GM21717 (cell line): ENCODE data around the gene ANXA2.

ENCODE experiments used
- ATAC-seq: cut with Tn5 transposase; IDR thresholded peaks from one replicate; pipeline ENCODE4 v1.9.1; 2021; ENCODE audit warnings: mild to moderate bottlenecking, moderate library complexity; ENCODE audit not compliant: unreplicated experiment

Gene ANXA2

GRCh38 chr15:60390871-60391501 lies 6.8 kb downstream of the ANXA2 start:
- no peak for ATAC-seq

- ATAC-seq = no peak
These were observed 7.6 kb downstream of the ANXA2 start for GRCh38 chr15:60390231-60390630.

DNA sequence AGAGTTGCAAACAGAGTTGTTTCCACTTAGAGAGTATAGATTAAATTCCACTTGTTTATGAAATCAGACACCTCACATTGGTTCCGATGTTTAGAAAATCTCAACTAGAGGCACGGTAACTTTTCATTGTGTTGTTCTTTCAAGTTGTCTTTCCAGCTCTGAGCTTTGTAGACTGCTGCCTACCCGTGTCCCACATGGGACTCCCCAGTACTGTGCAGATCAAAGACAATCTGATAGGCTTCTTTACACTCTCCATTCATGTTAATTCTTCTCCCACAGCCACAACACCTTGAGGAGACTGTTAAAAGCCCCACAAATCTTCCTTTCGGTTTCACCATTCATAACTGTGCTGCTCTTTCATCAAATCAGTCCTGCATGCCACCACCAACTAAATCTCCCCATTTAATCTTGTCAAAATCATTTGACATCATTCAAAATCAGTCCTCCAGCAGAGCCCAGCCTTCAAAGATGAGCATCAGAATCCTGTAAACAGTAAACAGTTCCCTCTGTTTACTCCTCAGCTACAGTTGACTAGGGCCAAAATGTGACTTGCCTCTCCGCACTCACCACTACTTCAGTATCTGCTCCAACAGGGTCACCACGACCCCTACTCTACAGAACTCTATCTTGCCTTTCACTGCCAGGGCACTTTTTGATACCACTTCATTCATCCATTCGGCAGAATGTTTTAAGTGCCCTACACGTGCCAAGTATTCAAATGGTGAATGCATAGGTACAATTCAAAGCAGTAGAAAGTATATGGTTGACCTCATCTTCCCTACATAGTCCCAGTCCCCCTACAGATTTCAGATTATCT lies 8.3 kb downstream of the ANXA2 start:
- ATAC-seq = peak; percentile 55

- no peak for ATAC-seq
These were observed 10.5 kb downstream of the ANXA2 start for GRCh38 chr15:60387321-60387720.

DNA sequence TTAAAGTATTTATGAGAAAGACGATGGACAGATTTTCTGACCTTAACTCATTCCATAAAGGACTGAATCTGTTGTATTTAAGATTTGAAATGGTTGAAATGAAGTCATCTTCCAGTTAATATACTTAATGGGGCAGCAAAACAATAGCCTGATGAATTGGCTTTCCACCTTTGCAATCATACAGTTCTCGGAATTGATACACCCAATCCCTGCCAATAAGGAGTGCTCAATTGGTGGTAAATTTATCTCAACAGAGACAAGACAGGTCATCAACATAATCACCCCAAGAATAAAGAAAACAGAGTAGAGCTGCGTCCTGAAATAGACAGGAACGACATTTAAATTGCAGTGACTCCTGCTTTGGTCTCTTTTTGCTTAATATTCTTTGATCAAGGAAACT lies 11.2 kb downstream of the ANXA2 start:
- no peak for ATAC-seq

DNA sequence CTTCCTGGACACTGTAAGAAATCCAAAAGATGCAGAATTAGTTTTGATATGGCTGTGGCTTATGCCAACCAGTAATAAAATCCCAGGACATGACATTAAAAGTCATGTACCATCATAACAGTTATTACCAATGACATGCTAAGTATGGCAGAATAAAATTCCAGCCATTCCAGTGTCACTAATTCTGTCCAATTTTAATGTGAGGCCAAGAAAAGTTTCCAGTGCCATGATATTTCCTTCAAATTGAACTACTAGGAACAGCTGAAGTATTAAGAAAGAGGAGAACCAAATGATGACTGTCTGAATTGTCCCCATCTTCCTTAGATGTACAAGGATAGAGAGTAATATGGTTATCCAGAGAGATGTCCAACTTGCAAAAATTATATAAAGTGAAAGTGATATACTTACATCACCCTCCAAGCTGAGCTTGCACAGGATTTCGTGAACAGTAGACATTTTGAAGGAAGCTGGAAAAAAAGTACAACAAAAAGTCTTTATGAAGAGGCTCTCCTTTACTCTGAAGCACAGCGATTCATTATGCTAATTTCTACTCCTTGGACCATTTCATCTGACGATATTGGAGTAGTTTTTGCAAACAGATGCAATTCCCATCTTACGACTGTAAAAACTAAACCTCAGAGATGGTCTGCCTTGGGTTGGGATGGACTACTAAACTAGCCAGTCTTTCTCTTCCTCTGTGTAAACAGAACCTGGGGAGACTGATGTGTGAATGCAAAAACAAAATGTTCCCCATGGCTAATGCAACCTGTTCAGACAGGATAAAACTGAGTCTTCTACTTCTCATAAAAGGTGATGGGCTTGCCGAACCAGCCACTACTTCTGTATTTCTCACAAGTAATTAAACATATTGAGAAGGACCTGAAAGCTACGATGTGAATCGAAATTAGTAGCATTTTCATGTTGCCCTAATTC lies 11.9 kb downstream of the ANXA2 start:
- no peak for ATAC-seq

- no peak for ATAC-seq
These were observed 13.2 kb downstream of the ANXA2 start for GRCh38 chr15:60384526-60385126.

- ATAC-seq = no peak
These were observed 13.7 kb downstream of the ANXA2 start for GRCh38 chr15:60384053-60384452.

DNA sequence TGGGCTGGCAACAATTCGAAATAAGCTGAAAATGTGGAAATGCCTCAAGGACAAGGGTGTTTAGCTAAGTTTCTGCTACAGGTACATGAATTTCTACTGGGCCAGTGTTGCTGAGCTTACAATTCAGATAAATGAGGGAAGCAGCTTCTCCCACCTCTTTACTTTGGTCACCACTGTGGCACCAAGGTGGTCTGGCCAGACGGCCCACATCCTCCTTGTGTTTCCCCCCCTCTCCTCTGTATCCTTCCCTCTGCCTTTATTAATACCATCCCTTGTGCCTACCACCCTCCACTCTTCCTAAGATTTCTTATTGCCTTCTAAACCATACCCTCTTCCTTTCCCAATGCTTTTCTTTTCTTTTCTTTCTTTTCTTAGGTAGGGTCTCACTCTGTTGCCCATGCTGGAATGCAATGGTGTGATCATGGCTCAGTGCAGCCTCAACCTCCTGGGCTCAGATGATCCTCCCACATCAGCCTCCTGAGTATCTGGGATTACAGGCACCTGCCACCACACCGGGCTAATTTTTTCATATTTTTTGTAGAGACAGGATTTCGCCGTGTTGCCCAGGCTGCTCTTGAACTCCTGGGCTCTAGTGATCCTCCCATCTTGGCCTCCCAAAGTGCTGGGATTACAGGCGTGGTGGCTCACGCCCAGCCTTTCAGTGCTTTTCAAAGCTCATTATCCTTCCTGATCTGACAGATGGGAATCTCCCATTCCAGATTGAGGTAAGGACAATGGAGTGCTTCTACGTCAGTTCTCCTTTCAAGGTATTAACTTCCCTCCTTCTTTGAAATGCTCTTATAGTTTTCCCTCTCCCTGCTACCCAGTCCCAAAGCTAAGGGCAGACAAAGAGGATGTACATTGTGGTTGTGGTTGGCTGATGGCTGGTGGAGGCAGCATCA lies 14.8 kb downstream of the ANXA2 start:
- no peak for ATAC-seq

DNA sequence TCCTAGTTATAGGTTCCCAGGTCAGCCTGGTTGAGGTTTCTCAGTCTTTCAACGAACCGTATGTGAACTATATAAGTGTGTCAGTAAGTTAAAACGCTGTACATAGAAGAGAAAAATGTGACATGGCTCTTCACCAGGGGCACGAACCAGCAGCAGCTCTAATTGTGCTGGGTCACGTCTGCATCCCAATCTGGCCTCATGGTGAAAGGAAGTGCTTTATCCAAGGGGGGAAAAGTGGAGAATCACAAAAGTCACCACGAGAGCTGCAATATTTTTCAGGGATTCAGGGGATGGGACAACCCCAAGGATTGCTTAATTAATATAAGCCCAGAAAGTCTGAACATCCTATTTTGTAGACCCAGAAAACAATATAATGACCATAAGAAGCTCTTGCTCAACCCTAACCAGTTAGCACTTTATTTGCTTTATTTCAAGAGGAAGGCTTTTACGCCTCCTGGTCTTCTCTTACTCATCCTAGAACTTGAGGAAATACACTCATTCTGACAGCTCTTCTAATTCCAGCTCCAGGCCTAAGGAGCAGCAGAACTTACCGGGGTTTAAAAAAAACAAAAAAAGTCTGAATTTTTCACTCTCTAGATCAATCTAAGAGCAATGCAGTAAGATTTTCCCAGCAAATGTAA lies 16.5 kb downstream of the ANXA2 start:
- ATAC-seq = no peak

- ATAC-seq = no peak
These were observed 18.1 kb downstream of the ANXA2 start for GRCh38 chr15:60379525-60380274.

- ATAC-seq = no peak
These were observed 18.6 kb downstream of the ANXA2 start for GRCh38 chr15:60379185-60379524.

DNA sequence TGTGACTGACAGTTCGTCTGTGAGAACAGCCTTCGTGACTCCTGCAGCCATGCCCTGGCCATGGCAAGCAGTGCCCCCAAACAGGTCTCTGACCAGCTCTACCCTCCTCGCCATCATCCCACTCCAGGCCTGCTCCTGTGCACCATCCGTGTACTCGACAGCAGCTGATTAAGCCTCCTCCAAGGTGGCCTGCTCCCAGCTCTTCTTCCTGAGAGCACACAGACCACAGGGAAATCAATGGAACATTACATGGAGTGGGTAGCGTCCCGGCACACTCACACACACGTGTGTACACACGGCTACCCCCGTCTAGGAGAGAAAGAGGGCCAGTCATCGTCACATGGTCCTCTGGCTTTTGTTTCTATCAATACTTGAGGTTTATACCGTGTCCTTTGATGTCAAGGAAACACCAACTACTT lies 21.1 kb downstream of the ANXA2 start:
- no peak for ATAC-seq

DNA sequence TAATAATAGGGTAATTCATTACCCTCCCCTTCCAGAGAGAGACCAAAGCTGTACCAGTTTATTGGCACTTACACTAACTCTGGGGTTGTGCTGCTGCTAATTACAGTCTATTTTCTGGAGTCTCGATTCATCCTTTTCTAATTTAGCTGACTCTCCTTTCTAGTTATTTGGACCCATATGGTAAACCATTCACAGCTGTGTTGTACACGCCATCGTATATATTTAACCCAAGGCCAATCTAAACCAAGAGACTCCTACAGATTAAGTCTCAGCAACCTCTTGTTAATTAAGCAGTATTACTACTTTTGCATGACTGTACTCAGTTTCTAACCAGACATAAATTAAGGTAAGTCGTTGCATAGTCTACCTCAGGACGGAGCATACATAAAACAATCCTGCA lies 22.5 kb downstream of the ANXA2 start:
- no peak for ATAC-seq

DNA sequence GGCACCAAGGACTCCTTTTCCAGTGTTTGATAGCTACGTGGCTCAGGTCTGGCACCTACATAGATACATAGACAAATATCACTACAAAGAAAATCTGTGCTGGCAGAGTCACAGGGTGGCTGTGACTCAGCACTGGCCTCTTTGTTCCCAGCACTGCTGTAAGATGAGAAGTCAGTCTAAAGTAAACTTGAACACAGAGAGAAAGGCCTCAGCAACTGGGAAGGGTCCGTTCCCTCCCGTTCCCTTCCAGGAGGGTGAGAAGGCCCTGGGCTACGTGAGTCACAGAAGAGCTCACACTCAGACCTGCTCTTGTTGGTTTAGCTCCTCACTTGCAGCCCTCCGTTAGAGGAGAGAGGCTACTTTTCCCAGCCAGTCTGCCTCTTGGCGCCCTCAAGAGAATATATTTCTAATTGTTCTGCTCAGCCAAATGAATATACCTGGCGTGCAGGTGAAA lies 23.1 kb downstream of the ANXA2 start:
- no peak for ATAC-seq

- no peak for ATAC-seq
These were observed 23.6 kb downstream of the ANXA2 start for GRCh38 chr15:60374209-60374608.

GRCh38 chr15:60373745-60374144 lies 24.0 kb downstream of the ANXA2 start:
- no peak for ATAC-seq

DNA sequence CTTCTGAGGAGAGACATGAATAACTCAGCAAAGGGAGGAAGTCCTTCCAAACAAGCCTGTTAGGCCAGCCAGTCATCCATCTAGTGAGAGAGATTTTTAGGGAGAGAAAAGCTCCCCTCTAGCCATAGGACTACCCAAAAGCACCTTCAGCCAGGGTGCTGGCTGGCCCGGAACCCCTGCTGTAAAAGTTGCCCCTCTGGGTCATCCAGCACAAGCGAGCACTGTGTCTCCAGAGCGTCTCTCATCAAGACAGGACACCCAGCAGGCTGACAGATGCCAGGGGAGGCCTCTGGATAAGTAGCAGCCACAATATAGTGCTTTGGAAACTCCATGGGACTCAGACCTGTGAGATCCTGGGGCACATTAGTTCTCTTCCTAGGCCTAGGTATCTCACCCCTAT lies 24.5 kb downstream of the ANXA2 start:
- ATAC-seq = no peak

GRCh38 chr15:60372756-60373155 lies 25.0 kb downstream of the ANXA2 start:
- no peak for ATAC-seq
